Stimulated activated CD4-positive, alpha-beta T cell treated with anti-CD3 and anti-CD28 coated beads, Interleukin-2, amount 100 ng/mL, for 48 hours (primary cell): Measurements from ENCODE around the gene KRTAP29-1.
"Not testable (repeated sequence)": the region's sequence is repeated elsewhere in the genome, so short reads cannot be mapped to it uniquely, and the experiment has no call there.

Source experiments
- DNase-seq, 2 donors: peaks; one replicate each; pipeline ENCODE4 v3.0.0-alpha.2; 2020

The KRTAP29-1 gene

GRCh38 chr17:41296846-41297245 lies 5.8 kb downstream of the KRTAP29-1 start:
- DNase-seq, result no peak

- no peak for DNase-seq
Measured at GRCh38 chr17:41294016-41294415, 8.6 kb downstream of the KRTAP29-1 start.

GRCh38 chr17:41287050-41287449 lies 15.6 kb downstream of the KRTAP29-1 start:
- no peak for DNase-seq

DNA sequence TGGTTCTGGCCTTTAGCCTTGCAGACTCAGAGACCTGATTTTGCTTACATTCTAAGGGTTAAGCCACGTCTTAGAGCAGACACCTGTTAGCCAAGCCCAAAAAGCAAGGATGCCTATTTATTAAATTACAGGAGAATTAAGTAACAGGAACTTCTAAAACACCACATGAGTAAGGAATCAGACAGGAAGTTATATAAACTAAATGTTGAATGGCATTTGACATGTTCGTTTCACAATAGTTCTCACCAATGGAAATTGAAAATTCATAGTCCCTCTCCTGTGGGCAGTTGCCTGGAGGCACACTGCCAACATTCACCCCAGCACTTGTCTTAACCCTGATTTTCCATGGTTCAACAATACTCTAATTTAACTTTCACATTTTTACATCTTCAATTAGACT lies 18.1 kb downstream of the KRTAP29-1 start:
- no peak for DNase-seq

DNA sequence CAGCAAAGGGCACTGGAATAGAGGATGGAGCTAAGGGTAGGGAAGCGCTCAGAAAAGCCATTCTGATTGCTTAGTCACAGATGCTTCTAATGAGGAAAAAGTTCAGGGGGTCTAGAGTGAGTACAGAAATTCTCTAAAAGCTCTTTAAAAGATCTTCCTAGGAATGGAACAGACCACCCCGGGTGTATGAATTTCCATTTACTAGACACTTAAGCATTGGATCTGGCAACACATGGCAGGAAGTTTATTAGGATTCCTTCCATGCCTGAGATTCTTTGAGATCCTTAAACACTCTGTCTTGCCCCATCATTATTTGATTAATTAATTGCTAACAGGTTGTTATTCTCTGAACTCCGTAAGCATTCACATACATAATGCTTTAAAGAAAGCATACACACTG lies 18.6 kb downstream of the KRTAP29-1 start:
- no peak for DNase-seq

- DNase-seq, result no peak
Measured at GRCh38 chr17:41278176-41278955, 24.3 kb downstream of the KRTAP29-1 start.

DNA sequence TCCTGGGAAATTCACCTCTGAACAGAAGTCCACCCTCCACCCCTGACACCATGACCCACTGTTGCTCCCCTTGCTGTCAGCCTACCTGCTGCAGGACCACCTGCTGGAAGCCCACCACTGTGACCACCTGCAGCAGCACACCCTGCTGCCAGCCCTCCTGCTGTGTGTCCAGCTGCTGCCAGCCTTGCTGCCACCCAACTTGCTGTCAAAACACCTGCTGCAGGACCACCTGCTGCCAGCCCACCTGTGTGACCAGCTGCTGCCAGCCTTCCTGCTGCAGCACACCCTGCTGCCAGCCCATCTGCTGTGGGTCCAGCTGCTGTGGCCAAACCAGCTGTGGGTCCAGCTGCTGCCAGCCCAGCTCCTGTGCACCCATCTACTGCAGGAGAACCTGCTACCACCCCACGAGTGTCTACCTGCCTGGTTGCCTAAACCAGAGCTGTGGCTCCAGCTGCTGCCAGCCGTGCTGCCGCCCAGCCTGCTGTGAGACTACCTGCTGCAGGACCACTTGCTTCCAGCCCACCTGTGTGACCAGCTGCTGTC lies 26.9 kb downstream of the KRTAP29-1 start, which contains the start of gene KRTAP9-7:
TSS of gene KRTAP9-7 (plus strand) at position 51 of the 543 bp plus-strand sequence. CDS start at position 51, 0 bp downstream.
- not testable (repeated sequence) for DNase-seq

DNA sequence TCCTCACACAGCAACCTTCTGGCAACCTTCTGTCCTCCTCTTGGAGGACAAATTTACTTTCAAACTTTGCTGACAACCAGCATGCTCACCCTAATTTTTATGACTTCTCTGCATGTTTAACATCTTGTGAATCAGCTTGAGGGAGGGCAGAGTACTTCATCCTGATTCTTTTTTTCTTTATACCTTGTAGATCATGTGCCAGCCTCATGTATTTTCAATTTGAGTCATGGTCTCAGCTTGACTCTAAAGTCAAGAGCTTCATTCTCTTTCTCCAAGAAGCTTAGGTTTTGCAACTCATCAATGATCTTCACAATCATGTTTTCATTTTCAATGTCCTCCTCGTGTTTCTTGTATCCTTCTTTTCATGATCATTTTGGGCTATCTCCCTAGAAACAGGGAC lies 30.8 kb downstream of the KRTAP29-1 start:
- no peak for DNase-seq

GRCh38 chr17:41271323-41271722 lies 31.3 kb downstream of the KRTAP29-1 start:
- not testable (repeated sequence) for DNase-seq

DNA sequence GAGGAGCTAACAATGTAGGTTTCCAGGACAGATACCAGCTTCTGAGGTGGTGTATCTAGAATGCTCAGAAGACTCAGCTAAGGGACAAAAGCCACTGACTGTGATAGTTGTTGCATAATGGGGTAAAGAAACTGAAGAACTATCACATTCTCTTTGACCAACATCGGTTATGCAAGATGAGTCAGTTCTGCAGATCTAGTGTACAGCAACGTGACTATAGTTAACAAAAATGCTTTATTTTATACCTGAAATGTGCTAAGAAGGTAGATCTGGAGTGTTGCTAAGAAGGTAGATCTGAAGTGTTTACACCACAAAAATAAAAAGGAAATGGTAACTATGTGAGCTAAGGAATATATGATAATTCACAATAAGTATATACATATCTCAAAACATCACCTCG lies 34.9 kb downstream of the KRTAP29-1 start:
- DNase-seq, result no peak

DNA sequence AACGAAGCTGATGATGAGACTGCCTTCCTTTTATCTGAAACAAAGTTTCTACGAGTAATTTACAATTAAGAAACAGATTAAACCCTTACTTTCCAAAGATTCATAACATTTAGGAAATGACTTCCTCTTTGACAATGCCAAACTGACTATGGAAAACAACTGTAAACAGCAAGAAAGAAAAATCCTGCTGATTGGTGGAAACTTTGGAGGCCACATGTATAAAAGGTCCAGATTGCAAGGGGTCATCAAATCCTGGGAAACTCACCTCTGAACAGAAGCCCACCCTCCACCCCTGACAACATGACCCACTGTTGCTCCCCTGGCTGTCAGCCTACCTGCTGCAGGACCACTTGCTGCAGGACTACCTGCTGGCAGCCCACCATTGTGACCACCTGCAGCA lies 37.6 kb downstream of the KRTAP29-1 start, which contains the start of gene KRTAP9-6:
TSS of gene KRTAP9-6 (plus strand) at position 301 of the 400 bp plus-strand sequence. CDS start at position 301, 0 bp downstream.
- no peak for DNase-seq

GRCh38 chr17:41264599-41264998 lies 38.1 kb downstream of the KRTAP29-1 start:
- DNase-seq, result no peak

DNA sequence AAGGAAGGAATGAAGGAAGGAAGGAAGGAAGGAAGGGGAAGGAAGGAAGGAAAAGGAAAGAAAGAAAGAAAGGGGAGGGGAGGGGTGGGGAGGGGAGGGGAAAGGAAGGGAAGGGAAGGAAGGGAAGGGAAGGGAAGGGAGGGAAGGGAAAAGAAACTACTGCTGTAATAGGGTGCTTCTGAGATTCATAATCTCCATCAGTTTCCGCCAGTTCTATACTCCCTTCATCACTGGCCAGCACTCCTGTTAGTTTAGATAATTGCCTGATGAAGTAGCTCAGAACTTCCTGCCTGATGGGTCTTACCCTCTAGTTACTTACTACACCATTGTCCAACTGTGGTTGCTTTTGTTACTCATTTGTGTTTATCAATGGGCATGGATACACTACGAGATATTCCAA lies 39.4 kb downstream of the KRTAP29-1 start:
- no peak for DNase-seq

DNA sequence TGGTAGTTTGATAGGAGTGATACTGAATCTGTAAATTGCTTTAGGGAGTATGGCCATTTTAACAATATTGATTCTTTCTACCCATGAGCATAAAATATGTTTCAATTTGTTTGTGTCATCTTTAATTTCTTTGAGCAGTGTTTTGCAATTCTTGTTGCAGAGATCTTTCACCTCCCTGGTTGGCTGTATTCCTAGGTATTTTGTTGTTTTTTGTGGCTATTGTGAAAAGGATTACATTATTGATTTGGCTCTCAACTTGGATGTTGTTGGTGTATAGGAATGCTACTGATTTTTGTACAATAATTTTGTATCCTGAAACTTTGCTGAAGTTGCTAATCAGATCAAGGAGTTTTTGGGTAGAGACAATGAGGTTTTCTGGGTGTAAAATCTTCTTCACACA lies 44.2 kb downstream of the KRTAP29-1 start:
- DNase-seq, result no peak

DNA sequence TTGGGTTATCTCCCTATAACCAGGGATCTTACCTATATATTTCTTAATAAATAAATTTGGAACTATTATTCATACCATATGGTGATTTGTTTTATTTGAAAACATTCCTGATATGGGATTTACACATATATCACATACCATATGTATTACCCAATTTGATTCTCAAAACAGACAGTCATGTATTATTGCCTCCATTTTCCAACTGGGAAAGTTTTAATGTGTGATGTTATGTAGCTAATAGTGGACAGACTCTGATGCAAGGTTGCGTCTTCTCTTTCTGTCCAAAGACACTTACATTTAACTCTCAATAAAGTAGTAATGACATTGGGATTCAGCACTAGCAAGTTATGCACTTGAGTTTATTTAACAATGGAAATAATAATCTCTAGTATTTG lies 46.4 kb downstream of the KRTAP29-1 start:
- DNase-seq, result no peak

DNA sequence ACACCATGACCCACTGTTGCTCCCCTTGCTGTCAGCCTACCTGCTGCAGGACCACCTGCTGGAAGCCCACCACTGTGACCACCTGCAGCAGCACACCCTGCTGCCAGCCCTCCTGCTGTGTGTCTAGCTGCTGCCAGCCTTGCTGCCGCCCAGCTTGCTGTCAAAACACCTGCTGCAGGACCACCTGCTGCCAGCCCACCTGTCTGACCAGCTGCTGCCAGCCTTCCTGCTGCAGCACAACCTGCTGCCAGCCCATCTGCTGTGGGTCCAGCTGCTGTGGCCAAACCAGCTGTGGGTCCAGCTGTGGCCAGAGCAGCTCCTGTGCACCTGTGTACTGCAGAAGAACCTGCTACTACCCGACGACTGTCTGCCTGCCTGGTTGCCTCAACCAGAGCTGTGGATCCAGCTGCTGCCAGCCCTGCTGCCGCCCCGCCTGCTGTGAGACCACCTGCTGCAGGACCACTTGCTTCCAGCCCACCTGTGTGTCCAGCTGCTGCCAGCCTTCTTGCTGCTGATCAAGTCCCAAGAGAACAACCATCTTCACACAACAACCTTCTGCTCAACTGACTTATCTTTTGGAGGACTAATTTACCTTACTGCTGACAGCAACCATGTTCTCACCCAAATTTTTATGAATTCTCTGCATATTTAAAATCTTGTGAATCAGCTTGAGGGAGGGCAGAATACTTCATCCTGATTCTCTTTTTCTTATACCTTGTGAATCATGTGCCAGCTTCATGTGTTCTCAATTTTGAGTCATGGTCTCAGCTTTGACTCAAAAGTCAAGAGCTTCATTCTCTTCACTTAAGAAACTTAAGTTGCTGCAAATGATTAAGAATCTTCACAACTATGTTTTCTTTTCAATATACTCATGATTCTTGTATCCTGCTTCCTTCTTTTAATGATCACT lies 47.0 kb downstream of the KRTAP29-1 start, which contains the start of gene KRTAP9-9:
TSS of gene KRTAP9-9 (plus strand) at position 4 of the 910 bp plus-strand sequence.
- not testable (repeated sequence) for DNase-seq

GRCh38 chr17:41254861-41255260 lies 47.8 kb downstream of the KRTAP29-1 start:
- DNase-seq, result no peak
